ENCODE data around the gene BORCS6.
A peak's percentile ranks its signal among the peaks of the same experiment; 100 is the strongest.

The BORCS6 gene

DNA sequence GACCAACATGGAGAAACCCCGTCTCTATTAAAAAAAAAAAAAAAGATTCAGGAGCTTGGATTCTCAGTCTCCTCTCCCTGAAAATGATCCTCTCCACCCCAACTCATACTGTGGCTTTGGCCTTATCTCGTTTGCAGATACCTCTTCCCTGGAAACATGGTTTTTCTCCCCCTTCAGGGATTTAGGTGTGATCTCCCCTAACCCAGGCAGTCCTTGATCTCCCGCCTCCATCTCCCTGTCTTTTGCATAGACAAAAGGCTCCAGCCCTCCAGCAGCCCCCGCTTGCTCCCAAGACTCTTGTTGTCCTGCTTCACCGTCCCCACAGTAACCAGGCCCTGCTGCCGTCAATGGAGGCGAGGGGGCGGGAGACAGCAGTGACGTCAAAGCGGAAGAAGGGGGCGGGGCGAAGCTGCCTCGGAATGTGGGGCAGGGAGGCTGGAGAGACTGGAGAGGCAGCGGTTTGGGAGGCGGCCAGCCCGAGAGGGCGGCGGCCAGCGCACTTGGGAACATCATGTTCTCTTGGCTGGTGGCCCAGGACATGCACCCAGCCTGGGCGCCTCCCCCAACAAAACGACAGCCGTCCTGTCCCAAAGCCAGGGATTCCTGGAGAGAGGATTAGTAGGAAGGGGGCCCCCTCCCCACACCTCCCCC, 35.9 kb downstream of the BORCS6 start:
- ChIA-PET POLR2A (interaction anchor here (1.6 to 2.2 kb wide), 2 partner anchors 19 to 21 kb away, joined by 4 to 10 read pairs; no protein-coding TSS in a partner anchor), CTCF (interaction anchor here (1.2 to 4.3 kb wide), 3 partner anchors 16 to 35 kb away, joined by 3 to 29 read pairs (median 14); partner anchors contain the start of gene ALOXE3)
- DNase-seq (ENCODE audit: low read depth, low spot score) = peak; percentile 95
- TF ChIP-seq CTCF (IDR thresholded peaks at IDR 0.05; ENCODE audit: insufficient read depth, low read length, missing control alignments) = no peak
- peak overlapping the region; percentile 34 for H3K4me3 ChIP-seq (ENCODE audit: low read depth, low read length)

DNA sequence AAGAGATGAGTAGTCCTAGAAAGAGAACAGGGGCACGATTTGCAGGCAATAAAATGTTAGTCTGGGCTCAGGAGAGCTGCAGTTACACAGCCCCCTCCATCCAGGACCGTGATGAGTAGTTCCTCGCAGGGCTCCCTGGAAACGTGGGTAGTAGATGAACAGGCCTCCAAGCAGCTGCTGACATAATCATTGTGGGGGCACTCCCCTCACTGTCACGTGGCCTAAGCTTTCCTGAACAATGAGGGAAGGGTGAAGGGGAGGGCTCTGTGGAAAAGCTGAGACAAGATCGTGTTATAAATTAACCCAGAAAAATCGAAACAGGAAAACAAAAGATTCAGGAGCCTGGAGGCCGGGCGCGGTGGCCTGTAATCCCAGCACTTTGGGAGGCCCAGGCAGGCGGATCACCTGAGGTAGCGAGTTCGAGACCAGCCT, 36.4 kb downstream of the BORCS6 start:
- POLR2A ChIA-PET = interaction anchor here (0.7 to 2.2 kb wide), 3 partner anchors 14 to 20 kb away, joined by 4 to 10 read pairs (median 4); no protein-coding TSS in a partner anchor
- peak; percentile 94 for DNase-seq (ENCODE audit: low read depth, low spot score)
- TF ChIP-seq CTCF (IDR thresholded peaks at IDR 0.05; ENCODE audit: insufficient read depth, low read length, missing control alignments) = no peak
- peak overlapping the region; percentile 34 for H3K4me3 ChIP-seq (ENCODE audit: low read depth, low read length)
- CTCF ChIA-PET = interaction anchor here (1.2 to 4.3 kb wide), 3 partner anchors 15 to 35 kb away, joined by 3 to 29 read pairs (median 14); partner anchors contain the start of gene ALOXE3

DNA sequence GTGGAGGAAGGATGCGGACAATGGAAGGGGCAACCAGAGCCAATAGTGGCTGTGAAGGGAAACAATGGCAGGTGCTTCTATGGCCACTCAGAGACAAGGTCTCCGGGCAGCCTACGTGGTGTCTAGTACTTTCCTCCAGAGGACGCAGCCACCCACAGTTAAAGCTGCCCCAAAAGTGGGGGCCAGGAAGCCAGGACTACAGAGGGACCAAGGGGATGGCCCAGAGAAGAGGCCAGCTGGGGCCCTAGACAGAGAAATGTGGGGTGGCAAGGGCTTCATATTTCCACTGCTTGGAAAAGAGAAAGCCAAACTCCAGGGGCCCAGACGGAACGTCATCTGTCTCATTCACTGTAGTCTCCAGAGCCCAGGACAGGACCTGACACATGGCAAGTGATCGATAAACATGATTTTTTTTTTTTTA, 36.9 kb downstream of the BORCS6 start:
- no peak for TF ChIP-seq CTCF (IDR thresholded peaks at IDR 0.05; ENCODE audit: insufficient read depth, low read length, missing control alignments)
- ChIA-PET CTCF (interaction anchor here (3.4 to 4.3 kb wide), 2 partner anchors 15 to 34 kb away, joined by 14 to 29 read pairs; partner anchors contain the start of gene ALOXE3), POLR2A (interaction anchor here (0.7 to 2.2 kb wide), 2 partner anchors 14 to 20 kb away, joined by 4 to 10 read pairs; no protein-coding TSS in a partner anchor)
- no peak overlapping the region for H3K4me3 ChIP-seq (ENCODE audit: low read depth, low read length)
- DNase-seq (ENCODE audit: low read depth, low spot score) = no peak

DNA sequence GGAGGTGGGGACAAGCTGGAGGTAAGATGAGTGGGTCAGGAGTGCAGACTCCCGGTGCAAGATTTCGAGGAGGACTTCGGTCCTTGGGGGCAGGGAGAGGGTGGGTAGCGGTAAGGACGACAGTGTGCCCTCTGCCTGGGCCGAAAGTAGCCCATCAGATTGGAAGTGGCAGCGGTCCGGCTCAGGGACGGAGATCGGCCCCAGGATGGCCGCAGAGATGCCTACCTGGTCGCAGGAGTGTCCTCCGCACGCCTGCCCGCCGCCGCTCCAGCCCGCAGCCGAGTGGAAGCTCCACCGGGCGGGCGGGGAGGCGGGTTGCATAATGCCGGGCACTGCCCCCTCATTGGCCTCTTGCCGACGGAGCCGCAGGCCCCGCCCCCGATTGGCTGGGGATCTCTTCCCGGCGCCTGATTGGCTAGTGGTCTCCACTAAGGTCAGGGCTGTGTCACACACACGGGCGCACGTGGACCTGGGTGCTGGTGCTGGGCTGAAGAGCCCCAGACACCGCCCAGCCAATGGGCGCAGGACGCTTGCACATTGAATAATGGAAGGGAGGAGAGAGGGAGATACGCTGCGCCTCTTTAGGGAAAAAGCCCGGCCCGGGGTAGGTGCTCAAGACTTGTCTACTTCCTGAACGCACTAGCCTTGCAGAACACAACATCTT, 37.7 kb downstream of the BORCS6 start, which contains the start of gene PER1:
TSS of gene PER1 (minus strand) at position 293 of the 664 bp plus-strand sequence. CDS start 1,698 bp downstream, outside the sequence.
- H3K4me3 ChIP-seq (ENCODE audit: low read depth, low read length) = peak within 1 kb of the TSS; percentile 95
- no peak for TF ChIP-seq CTCF (IDR thresholded peaks at IDR 0.05; ENCODE audit: insufficient read depth, low read length, missing control alignments)
- peak; percentile 80 for DNase-seq (ENCODE audit: low read depth, low spot score)
- CTCF ChIA-PET = interaction anchor here (2.3 to 3.9 kb wide), 3 partner anchors 8 to 33 kb away, joined by 6 to 38 read pairs (median 14); partner anchors contain the start of gene ALOXE3
- POLR2A ChIA-PET = interaction anchor here (0.9 to 1.0 kb wide), 5 partner anchors 13 to 32 kb away, joined by 3 to 8 read pairs (median 4); no protein-coding TSS in a partner anchor

DNA sequence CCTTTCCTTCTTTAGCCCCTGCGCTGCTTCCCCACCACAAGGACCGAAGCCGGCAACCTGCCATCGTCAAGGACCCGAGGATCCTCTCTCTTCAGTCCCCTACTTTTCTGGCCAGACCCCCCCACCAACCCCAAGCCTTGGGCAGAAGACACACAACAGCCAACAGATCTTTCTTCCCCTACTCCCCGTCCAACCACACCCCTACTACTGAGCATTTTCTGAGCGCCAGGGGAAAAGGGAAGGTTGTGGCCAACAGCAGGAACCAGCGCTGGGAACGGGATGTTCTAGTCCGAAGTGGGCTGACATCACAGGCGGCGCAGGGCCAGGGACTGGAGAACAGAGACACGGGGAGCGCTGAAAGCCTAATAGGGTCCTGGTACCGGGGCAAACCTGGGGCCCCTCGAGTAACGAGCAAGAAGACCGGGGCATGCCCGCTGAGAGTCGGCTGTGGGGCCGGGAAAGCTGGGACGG, 38.3 kb downstream of the BORCS6 start:
- ChIA-PET CTCF (interaction anchor here (0.7 to 3.9 kb wide), 5 partner anchors 8 to 33 kb away, joined by 3 to 38 read pairs (median 6); partner anchors contain the start of gene ALOXE3), POLR2A (interaction anchor here (0.5 to 1.7 kb wide), 9 partner anchors 8 to 34 kb away, joined by 3 to 9 read pairs (median 4); no protein-coding TSS in a partner anchor)
- DNase-seq (ENCODE audit: low read depth, low spot score) = no peak
- peak overlapping the region; percentile 95 for H3K4me3 ChIP-seq (ENCODE audit: low read depth, low read length)
- no peak for TF ChIP-seq CTCF (IDR thresholded peaks at IDR 0.05; ENCODE audit: insufficient read depth, low read length, missing control alignments)

Data from AG04449 (cell line).